OCI-LY7 (cell line): ENCODE measurements around the gene DHRS12. TPM values are rescaled to one million over a fixed set of nuclear protein-coding genes. Genes with fewer than 3 reads are reported as not detected.

Experiments used
- BruUV-seq: library from RNA; stranded (reverse); fragments of 400-500 nt; replicated peaks from 2 replicates; lab custom pipeline; 2021; lab: Mats Ljungman, UMichigan
- CTCF ChIA-PET: fragments of 300-600 bp; sonication (Branson Sonifier 250); formaldehyde crosslinking; loops from one replicate; lab custom pipeline; 2022; ENCODE audit warnings: antibody characterized with exemption; ENCODE audit not compliant: unreplicated experiment; lab: Charles Lee
- POLR2A ChIA-PET: fragments of 300-600 bp; sonication (Branson Sonifier 250); formaldehyde crosslinking; loops from one replicate; lab custom pipeline; 2022; ENCODE audit warnings: antibody characterized with exemption; lab: Charles Lee
- DNase-seq: peaks from one replicate; pipeline ENCODE4 v3.0.0-alpha.2; 2015; ENCODE audit warnings: low spot score
- H2AFZ ChIP-seq: fragments of 200-600 bp; sonication (generic), shearing (Covaris generic); 2 replicates; pipeline ENCODE4 v1.6.1; 2014; ENCODE audit warnings: mild to moderate bottlenecking, antibody characterized with exemption, low read length, moderate library complexity
- H3K27ac ChIP-seq: fragments of 200-600 bp; sonication (generic); 2 replicates; pipeline ENCODE4 v1.5.1; 2014; ENCODE audit warnings: mixed run types, low read depth, mild to moderate bottlenecking, moderate library complexity, low read length, inconsistent platforms; ENCODE audit not compliant: poor library complexity, severe bottlenecking
- H3K36me3 ChIP-seq: fragments of 200-600 bp; sonication (generic); 2 replicates; pipeline ENCODE4 v1.6.1; 2014; ENCODE audit warnings: mild to moderate bottlenecking, antibody characterized with exemption, low read length, moderate library complexity, mixed read lengths; ENCODE audit not compliant: insufficient read depth
- H3K4me1 ChIP-seq: fragments of 200-600 bp; sonication (generic); 2 replicates; pipeline ENCODE4 v1.5.1; 2014; ENCODE audit warnings: mild to moderate bottlenecking, low read length; ENCODE audit not compliant: insufficient read depth, poor library complexity, severe bottlenecking
- H3K4me2 ChIP-seq: fragments of 200-600 bp; sonication (generic); 2 replicates; pipeline ENCODE4 v1.6.1; 2014; ENCODE audit warnings: mild to moderate bottlenecking, low read length
- H3K4me3 ChIP-seq: fragments of 200-600 bp; sonication (generic); 2 replicates; pipeline ENCODE4 v1.5.1; 2014; ENCODE audit warnings: mild to moderate bottlenecking, low read depth, low read length; ENCODE audit not compliant: poor library complexity, severe bottlenecking
- H3K79me2 ChIP-seq: fragments of 200-600 bp; sonication (generic); 2 replicates; pipeline ENCODE4 v1.6.1; 2016; ENCODE audit warnings: low read depth, mild to moderate bottlenecking, low read length, moderate library complexity, mixed read lengths; ENCODE audit not compliant: insufficient read depth
- H3K9me2 ChIP-seq: fragments of 200-600 bp; sonication (generic); 2 replicates; pipeline ENCODE4 v1.6.1; 2016; ENCODE audit warnings: mild to moderate bottlenecking, low read length, mixed read lengths; ENCODE audit not compliant: insufficient read depth
- H3K9me3 ChIP-seq: fragments of 200-600 bp; sonication (generic); 2 replicates; pipeline ENCODE4 v1.6.1; 2014; ENCODE audit warnings: mild to moderate bottlenecking, mixed run types, low read length, mixed read lengths
- H4K20me1 ChIP-seq: fragments of 200-600 bp; sonication (generic); 2 replicates; pipeline ENCODE4 v1.6.1; 2014; ENCODE audit warnings: mild to moderate bottlenecking, antibody characterized with exemption, low read length, moderate library complexity, mixed read lengths; ENCODE audit not compliant: insufficient read depth
- EZH2phosphoT487 ChIP-seq: fragments of 200-600 bp; sonication (generic); IDR thresholded peaks from 2 replicates; pipeline ENCODE4 v1.6.1; 2018; ENCODE audit warnings: low read depth, borderline replicate concordance, mild to moderate bottlenecking, mixed run types, antibody characterized with exemption, low read length, moderate library complexity, mixed read lengths
- intact Hi-C: fragments of 100-400 bp; cut with micrococcal nuclease; formaldehyde crosslinking; loops from one replicate; pipeline ENCODE4 v1.10.0; 2022; ENCODE audit not compliant: unreplicated experiment
- total RNA-seq, 2 experiments: library from RNA; depleted of rRNA in 1 of 2; stranded (reverse); fragments of >200 nt in 1 of 2; shearing (Covaris generic) in 1 of 2; gene quantifications; 2 replicates each; pipeline ENCODE4 v1.2.3, GENCODE V29; 2014 to 2022
- TF ChIP-seq, protein P1 (sequence below): fragments of 200-600 bp; sonication (generic); conservative IDR thresholded peaks from 2 replicates; pipeline ENCODE4 v1.5.1; 2014; ENCODE audit warnings: mild to moderate bottlenecking, antibody characterized with exemption, low read length, moderate library complexity, mixed read lengths

DHRS12 gene
- total RNA-seq, 2 experiments from 2014 or later = 3.5 to 11.9 TPM

DNA sequence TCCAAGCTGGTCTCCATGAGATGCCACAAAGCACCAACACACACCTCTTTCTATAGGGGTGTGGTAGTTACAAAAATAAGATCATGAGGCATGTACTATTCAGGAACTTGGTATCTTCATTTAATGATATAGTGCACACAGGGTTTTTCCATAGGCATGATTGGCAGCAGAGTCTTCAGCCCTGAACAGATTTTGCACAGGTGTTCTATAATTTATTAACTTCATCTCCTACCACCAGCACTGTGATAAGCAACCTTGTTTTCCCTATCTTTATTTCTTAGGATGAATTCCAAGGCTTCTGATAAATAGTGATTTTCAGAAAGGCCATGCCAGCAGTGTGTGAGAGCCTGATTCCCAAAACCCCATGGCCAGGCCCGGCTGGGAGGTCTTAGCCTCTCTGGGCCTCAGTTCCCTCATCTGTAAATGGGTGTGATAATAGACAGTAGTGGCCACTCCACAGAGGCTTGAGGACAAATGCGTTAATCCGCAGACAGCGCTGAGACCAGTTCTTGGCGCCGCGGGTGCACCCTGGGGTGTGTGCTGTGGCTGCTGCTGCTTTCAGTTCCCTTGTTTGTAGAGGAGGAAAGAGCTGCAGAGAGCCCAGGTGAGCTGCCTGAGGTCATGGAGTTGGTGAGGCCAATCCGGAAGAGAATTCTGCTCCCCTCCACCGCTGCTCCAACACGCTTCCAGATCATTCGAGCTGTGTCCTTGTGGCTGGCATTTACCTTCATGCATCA, 33.1 kb downstream of the DHRS12 start:
- H3K79me2 ChIP-seq = no peaks in the 10 kb centered on the region
- DNase-seq = peak; percentile 36
- H3K27ac ChIP-seq = no peak overlapping the region
- no peaks in the 10 kb centered on the region for H4K20me1 ChIP-seq
- no peaks in the 10 kb centered on the region for H3K9me2 ChIP-seq
- H3K4me2 ChIP-seq = no peak overlapping the region
- BruUV-seq = no TSS peak
- no peak for TF ChIP-seq EZH2phosphoT487
- TF ChIP-seq, protein P1, sequence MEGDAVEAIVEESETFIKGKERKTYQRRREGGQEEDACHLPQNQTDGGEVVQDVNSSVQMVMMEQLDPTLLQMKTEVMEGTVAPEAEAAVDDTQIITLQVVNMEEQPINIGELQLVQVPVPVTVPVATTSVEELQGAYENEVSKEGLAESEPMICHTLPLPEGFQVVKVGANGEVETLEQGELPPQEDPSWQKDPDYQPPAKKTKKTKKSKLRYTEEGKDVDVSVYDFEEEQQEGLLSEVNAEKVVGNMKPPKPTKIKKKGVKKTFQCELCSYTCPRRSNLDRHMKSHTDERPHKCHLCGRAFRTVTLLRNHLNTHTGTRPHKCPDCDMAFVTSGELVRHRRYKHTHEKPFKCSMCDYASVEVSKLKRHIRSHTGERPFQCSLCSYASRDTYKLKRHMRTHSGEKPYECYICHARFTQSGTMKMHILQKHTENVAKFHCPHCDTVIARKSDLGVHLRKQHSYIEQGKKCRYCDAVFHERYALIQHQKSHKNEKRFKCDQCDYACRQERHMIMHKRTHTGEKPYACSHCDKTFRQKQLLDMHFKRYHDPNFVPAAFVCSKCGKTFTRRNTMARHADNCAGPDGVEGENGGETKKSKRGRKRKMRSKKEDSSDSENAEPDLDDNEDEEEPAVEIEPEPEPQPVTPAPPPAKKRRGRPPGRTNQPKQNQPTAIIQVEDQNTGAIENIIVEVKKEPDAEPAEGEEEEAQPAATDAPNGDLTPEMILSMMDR = no peak
- H3K36me3 ChIP-seq = no peaks in the 10 kb centered on the region
- POLR2A ChIA-PET = interaction anchor here (0.5 to 1.1 kb wide), 3 partner anchors 315 to 329 kb away, joined by 3 read pairs; no protein-coding TSS in a partner anchor
- intact Hi-C loops = no loop called here
- no peak overlapping the region for H3K4me3 ChIP-seq
- H3K9me3 ChIP-seq = no peaks in the 10 kb centered on the region
- CTCF ChIA-PET = interaction anchor here (1.0 kb wide), 1 partner anchor 24 kb away, joined by 4 read pairs; no protein-coding TSS in a partner anchor
- H3K4me1 ChIP-seq = peaks cover 9% of the 10 kb centered on the region
- no peak overlapping the region for H2AFZ ChIP-seq

GRCh38 chr13:51770160-51770559, 33.8 kb downstream of the DHRS12 start:
- Histone ChIP-seq H3K27ac (no peak overlapping the region), H2AFZ (no peak overlapping the region), H3K9me2 (no peaks in the 10 kb centered on the region), H3K4me3 (no peak overlapping the region), H3K4me1 (peaks cover 9% of the 10 kb centered on the region), H3K4me2 (no peak overlapping the region), H4K20me1 (no peaks in the 10 kb centered on the region), H3K36me3 (no peaks in the 10 kb centered on the region), H3K79me2 (no peaks in the 10 kb centered on the region), H3K9me3 (no peaks in the 10 kb centered on the region)
- no TSS peak for BruUV-seq
- no peak for DNase-seq
- intact Hi-C loops = no loop called here
- POLR2A ChIA-PET = no interaction called here
- CTCF ChIA-PET = interaction anchor here (0.5 kb wide), 1 partner anchor 123 kb away, joined by 3 read pairs; no protein-coding TSS in a partner anchor
- TF ChIP-seq, protein P1 = no peak
- no peak for TF ChIP-seq EZH2phosphoT487
